K562 (cell line): ENCODE measurements around the gene OR6S1. TPM values are rescaled to one million over a fixed set of nuclear protein-coding genes. Genes with fewer than 3 reads are reported as not detected.

Source experiments
- BCOR ChIP-seq: fragments of 450-650 bp; IDR thresholded peaks from 2 replicates; pipeline ENCODE4 v1.6.1; 2016
- BRCA1 ChIP-seq, 2 experiments: fragments of 450-650 bp in 1 of 2; sonication (generic) in 1 of 2; formaldehyde crosslinking in 1 of 2; IDR thresholded peaks; 2 replicates each; pipeline versions ENCODE4 v1.5.0 to v1.6.1; 2017 to 2020; ENCODE audit warnings: mild to moderate bottlenecking in 1 of 2, missing genetic modification reagents in 1 of 2
- CCNT2 ChIP-seq: IDR thresholded peaks from 2 replicates; pipeline ENCODE4 v1.6.1; 2011; ENCODE audit warnings: borderline replicate concordance, low read depth, mild to moderate bottlenecking, moderate library complexity, mixed read lengths, low read length; ENCODE audit not compliant: insufficient read length; ENCODE audit errors: extremely low read depth
- CREM ChIP-seq: IDR thresholded peaks from 2 replicates; pipeline ENCODE4 v1.6.1; 2014; ENCODE audit warnings: antibody characterized with exemption, low read depth
- EHMT2 ChIP-seq: fragments of 450-650 bp; IDR thresholded peaks from 2 replicates; pipeline ENCODE4 v1.6.1; 2018; ENCODE audit warnings: antibody characterized with exemption
- HDAC2 ChIP-seq: fragments of 450-650 bp; IDR thresholded peaks from 2 replicates; pipeline ENCODE4 v1.6.1; 2016; ENCODE audit warnings: mild to moderate bottlenecking
- MEIS2 ChIP-seq: fragments of 450-650 bp; IDR thresholded peaks from 2 replicates; pipeline ENCODE4 v1.6.1; 2014; ENCODE audit warnings: mild to moderate bottlenecking; ENCODE audit not compliant: partially characterized antibody
- POLR2H ChIP-seq: IDR thresholded peaks from 2 replicates; pipeline ENCODE4 v1.6.1; 2016; ENCODE audit warnings: missing genetic modification characterization, low read depth, mild to moderate bottlenecking, control low read depth, missing compliant biosample characterization, moderate library complexity
- PTBP1 ChIP-seq: fragments of 200-400 bp; formaldehyde crosslinking; IDR thresholded peaks from 2 replicates; pipeline ENCODE4 v1.6.1; 2017; ENCODE audit warnings: low read depth, low read length
- PYGO2 ChIP-seq: fragments of 450-650 bp; IDR thresholded peaks from 2 replicates; pipeline ENCODE4 v1.6.1; 2016; ENCODE audit warnings: mild to moderate bottlenecking, missing genetic modification characterization, moderate library complexity, missing compliant biosample characterization
- SOX6 ChIP-seq: fragments of 450-650 bp; IDR thresholded peaks from 2 replicates; pipeline ENCODE4 v1.6.1; 2014; ENCODE audit warnings: mild to moderate bottlenecking
- SRSF7 ChIP-seq: fragments of 200-400 bp; formaldehyde crosslinking; optimal IDR thresholded peaks from 2 replicates; pipeline ENCODE3; 2017; ENCODE audit warnings: mild to moderate bottlenecking, low read depth, low read length
- TBL1XR1 ChIP-seq, 2 experiments: IDR thresholded peaks; 2 replicates each; pipeline ENCODE4 v1.6.1; 2012; ENCODE audit warnings: improper control_type of control experiment in 2 of 2, low read length in 2 of 2, mild to moderate bottlenecking in 1 of 2
- TCFL5 ChIP-seq: fragments of 250-450 bp; sonication (Bioruptor Pico); conservative IDR thresholded peaks from 2 replicates; pipeline ENCODE4 v1.6.1; 2021; ENCODE audit warnings: mild to moderate bottlenecking, moderate library complexity, matching md5 sums
- TRIM24 ChIP-seq, 2 experiments: fragments of 450-650 bp; IDR thresholded peaks; 2 replicates each; pipeline ENCODE4 v1.6.1; 2016
- ZNF24 ChIP-seq: fragments of 450-650 bp; IDR thresholded peaks from 2 replicates; pipeline ENCODE4 v1.6.1; 2016
- ZNF263 ChIP-seq: sonication (generic); formaldehyde crosslinking; IDR thresholded peaks from 2 replicates; pipeline ENCODE4 v1.8.0; 2022; ENCODE audit warnings: mild to moderate bottlenecking, missing genetic modification reagents, borderline replicate concordance
- ZNF324 ChIP-seq: fragments of 250-450 bp; sonication (Bioruptor Pico); IDR thresholded peaks from 2 replicates; pipeline ENCODE4 v1.4.0; 2020; ENCODE audit warnings: mild to moderate bottlenecking
- polyA plus RNA-seq, 8 experiments: library from polyadenylated mRNA; depleted of rRNA in 4 of 8; stranded (reverse) in 5 of 8; unstranded in 3 of 8; fragments of >200 nt; fragmentation: Nextera tagmentation in 2 of 8; fragmentation: Illumina TruSeq in 1 of 8; extraction: Ambion mirVana in 2 of 8; extraction: Trizol in 1 of 8; gene quantifications; 2 replicates each; pipeline versions ENCODE4 v1.2.1 to v1.2.3, GENCODE V29; 2011 to 2014; ENCODE audit warnings: inconsistent platforms in 1 of 8, missing spikeins in 1 of 8
- total RNA-seq, 7 experiments: library from RNA; depleted of rRNA in 6 of 7; stranded (reverse); fragments of >200 nt in 6 of 7; fragmentation: Illumina TruSeq in 2 of 7; extraction: Trizol in 2 of 7; gene quantifications; 2 replicates each; pipeline versions ENCODE4 v1.2.1 to v1.2.3, GENCODE V29; 2011 to 2021; ENCODE audit warnings: low replicate concordance in 1 of 7
- TF ChIP-seq, protein P1 (sequence below), 2 experiments: fragments of 450-650 bp; IDR thresholded peaks; 2 replicates each; pipeline ENCODE4 v1.6.1; 2018; ENCODE audit warnings: mild to moderate bottlenecking in 2 of 2, low read depth in 1 of 2; ENCODE audit not compliant: partially characterized antibody in 2 of 2
- TF ChIP-seq, protein P2 (sequence below): sonication (generic); formaldehyde crosslinking; IDR thresholded peaks from 2 replicates; pipeline ENCODE4 v1.8.0; 2023; ENCODE audit warnings: mild to moderate bottlenecking, missing genetic modification reagents

Gene OR6S1
- total and polyA plus RNA-seq, 9 of the 15 experiments (the other 6 are each of a cell fraction or from before 2014, with no cell fraction given): not detected

DNA sequence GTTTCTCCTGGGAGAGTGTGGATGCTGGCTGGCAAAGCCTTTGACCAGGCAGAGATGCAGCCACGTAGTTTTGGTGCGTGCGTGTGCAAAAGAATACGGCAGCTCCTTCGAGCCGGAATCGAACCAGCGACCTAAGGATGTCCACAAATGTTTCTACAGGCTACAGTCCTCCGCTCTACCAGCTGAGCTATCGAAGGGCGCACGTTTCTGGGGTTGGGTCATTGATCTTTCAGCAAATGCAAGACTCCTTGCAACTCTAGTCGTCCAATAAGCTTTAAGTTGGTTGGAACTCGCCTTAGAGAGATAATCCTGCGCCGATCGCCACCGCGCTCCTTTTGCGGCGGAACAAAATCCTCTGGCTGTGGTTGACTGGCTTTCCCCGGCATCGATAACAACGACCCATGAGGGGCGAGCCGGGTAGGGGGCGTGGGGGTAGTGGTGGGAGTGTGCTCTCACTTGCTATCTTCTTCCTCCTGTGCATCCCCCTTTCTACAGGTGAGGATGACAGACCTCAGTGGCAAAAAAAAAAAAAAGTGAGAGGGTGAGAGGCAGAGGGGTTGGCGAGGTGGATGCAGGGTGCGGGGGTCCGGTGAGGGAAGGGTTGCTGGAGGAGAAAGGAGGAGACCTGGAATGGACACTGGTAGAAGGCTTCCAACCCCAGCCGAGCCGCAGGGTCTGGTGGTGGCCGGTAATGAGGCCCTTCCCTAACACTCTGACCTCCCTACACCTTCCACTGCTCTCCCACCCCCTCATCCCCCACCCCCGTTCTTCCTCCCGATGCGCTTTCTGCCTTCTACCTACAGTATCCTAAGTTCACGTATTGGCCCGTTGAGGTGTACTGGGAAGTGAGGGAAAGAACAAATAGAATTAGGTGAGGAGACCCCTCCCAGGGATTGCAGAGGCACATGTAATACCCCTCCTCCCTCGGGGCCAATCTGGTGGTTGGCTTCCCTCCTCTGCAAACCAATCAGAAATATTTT lies 11.8 kb upstream of the OR6S1 start (continued):
- TF ChIP-seq, protein P1, sequence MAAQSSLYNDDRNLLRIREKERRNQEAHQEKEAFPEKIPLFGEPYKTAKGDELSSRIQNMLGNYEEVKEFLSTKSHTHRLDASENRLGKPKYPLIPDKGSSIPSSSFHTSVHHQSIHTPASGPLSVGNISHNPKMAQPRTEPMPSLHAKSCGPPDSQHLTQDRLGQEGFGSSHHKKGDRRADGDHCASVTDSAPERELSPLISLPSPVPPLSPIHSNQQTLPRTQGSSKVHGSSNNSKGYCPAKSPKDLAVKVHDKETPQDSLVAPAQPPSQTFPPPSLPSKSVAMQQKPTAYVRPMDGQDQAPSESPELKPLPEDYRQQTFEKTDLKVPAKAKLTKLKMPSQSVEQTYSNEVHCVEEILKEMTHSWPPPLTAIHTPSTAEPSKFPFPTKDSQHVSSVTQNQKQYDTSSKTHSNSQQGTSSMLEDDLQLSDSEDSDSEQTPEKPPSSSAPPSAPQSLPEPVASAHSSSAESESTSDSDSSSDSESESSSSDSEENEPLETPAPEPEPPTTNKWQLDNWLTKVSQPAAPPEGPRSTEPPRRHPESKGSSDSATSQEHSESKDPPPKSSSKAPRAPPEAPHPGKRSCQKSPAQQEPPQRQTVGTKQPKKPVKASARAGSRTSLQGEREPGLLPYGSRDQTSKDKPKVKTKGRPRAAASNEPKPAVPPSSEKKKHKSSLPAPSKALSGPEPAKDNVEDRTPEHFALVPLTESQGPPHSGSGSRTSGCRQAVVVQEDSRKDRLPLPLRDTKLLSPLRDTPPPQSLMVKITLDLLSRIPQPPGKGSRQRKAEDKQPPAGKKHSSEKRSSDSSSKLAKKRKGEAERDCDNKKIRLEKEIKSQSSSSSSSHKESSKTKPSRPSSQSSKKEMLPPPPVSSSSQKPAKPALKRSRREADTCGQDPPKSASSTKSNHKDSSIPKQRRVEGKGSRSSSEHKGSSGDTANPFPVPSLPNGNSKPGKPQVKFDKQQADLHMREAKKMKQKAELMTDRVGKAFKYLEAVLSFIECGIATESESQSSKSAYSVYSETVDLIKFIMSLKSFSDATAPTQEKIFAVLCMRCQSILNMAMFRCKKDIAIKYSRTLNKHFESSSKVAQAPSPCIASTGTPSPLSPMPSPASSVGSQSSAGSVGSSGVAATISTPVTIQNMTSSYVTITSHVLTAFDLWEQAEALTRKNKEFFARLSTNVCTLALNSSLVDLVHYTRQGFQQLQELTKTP (IDR thresholded peaks at IDR 0.05; ENCODE audit: low read depth in 1 of 2, partially characterized antibody in 2 of 2): peak in 1 of 2 experiments; percentile 44
- TF ChIP-seq TRIM24 (IDR thresholded peaks at IDR 0.05) (0 out of 4 replicates have a peak, but pooled peaks of 1 of the 2 experiments have one; percentile 10), TCFL5 (CRISPR knock-in tag) (no peak), CCNT2 (no peak), POLR2H (tag) (peak; percentile 98), BCOR (0 out of 2 replicates have a peak, but pooled peaks have one; percentile 48), PYGO2 (tag) (no peak), HDAC2 (peak; percentile 35; the same call in 1 of the 2 replicates), ZNF24 (peak; percentile 39; the same call in 1 of the 2 replicates), ZNF263 (CRISPR knock-in tag) (no peak), ZNF324 (CRISPR knock-in tag) (no peak), MEIS2 (peak; percentile 59), TBL1XR1 (IDR thresholded peaks at IDR 0.05; ENCODE audit: low read length in 2 of 2) (no peak), SOX6 (peak; percentile 59; the same call in 1 of the 2 replicates), EHMT2 (0 out of 2 replicates have a peak, but pooled peaks have one; percentile 13), SRSF7 (no peak), CREM (peak; percentile 50), PTBP1 (no peak), BRCA1 (IDR thresholded peaks at IDR 0.05) (no peak), BRCA1 (CRISPR knock-in tag; IDR thresholded peaks at IDR 0.05) (no peak)
- TF ChIP-seq, protein P2, sequence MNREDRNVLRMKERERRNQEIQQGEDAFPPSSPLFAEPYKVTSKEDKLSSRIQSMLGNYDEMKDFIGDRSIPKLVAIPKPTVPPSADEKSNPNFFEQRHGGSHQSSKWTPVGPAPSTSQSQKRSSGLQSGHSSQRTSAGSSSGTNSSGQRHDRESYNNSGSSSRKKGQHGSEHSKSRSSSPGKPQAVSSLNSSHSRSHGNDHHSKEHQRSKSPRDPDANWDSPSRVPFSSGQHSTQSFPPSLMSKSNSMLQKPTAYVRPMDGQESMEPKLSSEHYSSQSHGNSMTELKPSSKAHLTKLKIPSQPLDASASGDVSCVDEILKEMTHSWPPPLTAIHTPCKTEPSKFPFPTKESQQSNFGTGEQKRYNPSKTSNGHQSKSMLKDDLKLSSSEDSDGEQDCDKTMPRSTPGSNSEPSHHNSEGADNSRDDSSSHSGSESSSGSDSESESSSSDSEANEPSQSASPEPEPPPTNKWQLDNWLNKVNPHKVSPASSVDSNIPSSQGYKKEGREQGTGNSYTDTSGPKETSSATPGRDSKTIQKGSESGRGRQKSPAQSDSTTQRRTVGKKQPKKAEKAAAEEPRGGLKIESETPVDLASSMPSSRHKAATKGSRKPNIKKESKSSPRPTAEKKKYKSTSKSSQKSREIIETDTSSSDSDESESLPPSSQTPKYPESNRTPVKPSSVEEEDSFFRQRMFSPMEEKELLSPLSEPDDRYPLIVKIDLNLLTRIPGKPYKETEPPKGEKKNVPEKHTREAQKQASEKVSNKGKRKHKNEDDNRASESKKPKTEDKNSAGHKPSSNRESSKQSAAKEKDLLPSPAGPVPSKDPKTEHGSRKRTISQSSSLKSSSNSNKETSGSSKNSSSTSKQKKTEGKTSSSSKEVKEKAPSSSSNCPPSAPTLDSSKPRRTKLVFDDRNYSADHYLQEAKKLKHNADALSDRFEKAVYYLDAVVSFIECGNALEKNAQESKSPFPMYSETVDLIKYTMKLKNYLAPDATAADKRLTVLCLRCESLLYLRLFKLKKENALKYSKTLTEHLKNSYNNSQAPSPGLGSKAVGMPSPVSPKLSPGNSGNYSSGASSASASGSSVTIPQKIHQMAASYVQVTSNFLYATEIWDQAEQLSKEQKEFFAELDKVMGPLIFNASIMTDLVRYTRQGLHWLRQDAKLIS (CRISPR knock-in tag): no peak
